Retinal pigment epithelial cell (primary cell): Measurements from ENCODE around the gene CEP95.

Source experiments
- DNase-seq: peaks from one replicate; pipeline ENCODE4 v3.0.0-alpha.2; 2010; ENCODE audit warnings: low read depth
- H3K4me3 ChIP-seq: 2 replicates; pipeline ENCODE4 v1.5.1; 2011; ENCODE audit warnings: mild to moderate bottlenecking, low read length, control low read depth, moderate library complexity
- CTCF ChIP-seq: conservative IDR thresholded peaks from 2 replicates; pipeline ENCODE4 v1.5.1; 2011; ENCODE audit warnings: low read depth, low read length, control low read depth, inconsistent platforms

Gene CEP95

DNA sequence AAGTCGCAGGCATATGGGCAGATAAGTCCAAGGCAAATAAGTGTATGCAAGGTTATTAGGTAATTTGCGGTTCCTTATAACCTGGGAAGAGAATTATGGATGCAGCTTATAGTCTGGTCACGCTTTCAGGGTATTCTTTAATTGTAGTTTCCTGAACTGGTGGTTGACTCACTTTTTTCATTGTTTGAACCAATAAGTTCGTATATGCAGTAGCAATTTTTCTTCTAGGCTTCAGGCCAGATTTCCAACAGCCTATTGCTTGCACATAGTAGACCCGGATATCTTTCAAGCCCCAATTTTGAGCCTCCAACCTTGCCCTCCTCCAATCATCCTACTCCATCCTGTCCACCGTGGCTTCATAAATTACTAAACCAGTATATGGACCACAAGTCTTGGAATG, 12.8 kb downstream of the CEP95 start:
- DNase-seq, result no peak
- no peak overlapping the region for H3K4me3 ChIP-seq
- no peak for TF ChIP-seq CTCF

DNA sequence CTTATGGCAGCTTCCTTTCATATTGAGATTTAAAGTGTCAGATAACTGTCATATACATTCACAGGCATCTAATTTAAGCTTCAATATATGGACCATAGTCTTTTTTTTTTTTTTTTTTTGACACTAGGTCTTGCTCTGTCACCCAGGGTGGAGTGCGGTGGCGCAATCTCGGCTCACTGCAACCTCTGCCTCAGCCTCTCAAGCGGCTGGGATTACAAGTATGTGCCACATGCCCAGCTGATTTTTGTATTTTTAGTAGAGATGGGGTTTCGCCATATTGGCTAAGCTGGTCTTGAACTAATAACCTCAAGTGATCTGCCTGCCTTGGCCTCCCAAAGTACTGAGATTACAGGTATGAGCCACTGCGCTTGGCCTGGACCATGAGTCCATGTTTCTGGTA, 13.6 kb downstream of the CEP95 start:
- no peak for DNase-seq
- no peak overlapping the region for H3K4me3 ChIP-seq
- no peak for TF ChIP-seq CTCF

GRCh38 chr17:64527914-64528313, 21.1 kb downstream of the CEP95 start:
- no peak overlapping the region for H3K4me3 ChIP-seq
- TF ChIP-seq CTCF, result no peak
- no peak for DNase-seq

DNA sequence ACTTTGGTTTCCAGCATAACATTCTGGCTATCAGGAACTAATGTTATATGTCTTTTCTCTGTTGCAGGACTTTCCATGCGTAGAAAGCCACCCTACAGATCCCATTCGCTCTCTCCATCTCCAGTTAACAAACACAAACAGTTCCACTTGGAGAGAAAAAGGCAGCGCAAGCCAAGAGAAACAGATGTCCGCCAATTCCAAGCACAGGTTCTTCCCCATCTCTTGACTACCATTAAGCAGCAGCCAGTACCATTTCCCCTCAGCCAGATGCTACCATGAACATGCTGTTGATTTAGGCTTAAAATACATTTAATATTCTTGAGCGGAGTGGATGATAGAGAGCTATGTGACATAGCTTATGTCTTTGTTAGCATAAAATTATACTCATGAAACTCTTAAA, 22.4 kb downstream of the CEP95 start:
- no peak for DNase-seq
- TF ChIP-seq CTCF, result no peak
- H3K4me3 ChIP-seq, result no peak overlapping the region

DNA sequence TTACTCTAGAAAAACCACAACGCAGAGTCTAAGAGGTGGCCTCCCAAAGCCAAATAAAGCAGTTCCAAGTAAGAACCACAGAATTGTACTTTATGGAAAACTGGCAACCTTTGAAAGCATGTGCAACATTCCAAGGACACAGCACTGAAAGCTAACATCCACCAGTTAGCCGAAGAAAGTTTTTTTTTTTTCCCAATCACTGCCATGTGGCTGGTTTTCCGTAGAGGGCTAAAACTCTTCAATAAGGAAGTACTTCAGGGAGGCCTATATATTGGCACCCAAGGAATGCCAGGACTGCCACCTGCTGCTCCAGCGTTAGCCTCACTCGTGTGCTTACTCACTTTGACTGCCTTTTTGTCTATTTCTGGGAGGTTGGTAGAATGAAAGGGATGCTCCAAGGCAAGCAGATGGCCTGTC, 25.2 kb downstream of the CEP95 start:
- no peak for TF ChIP-seq CTCF
- DNase-seq, result no peak
- H3K4me3 ChIP-seq, result no peak overlapping the region

DNA sequence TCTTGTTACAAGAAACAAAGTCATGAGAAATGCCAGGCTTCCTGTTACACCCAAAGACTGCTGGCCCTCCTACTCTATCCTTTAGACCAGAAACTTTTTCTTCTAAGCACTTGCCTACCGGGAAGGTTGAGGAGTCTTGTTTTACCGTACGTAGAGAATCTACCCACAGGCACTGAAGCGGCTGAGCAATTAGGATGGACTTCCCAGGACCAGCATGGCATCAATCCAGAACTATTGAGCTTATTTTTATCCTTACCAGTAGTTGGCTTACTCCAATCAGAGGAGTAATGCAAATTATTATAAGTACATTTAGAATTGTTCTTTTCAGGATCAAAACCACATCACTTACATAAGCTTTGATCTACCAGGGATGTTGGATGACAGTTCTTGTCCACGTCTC, 25.6 kb downstream of the CEP95 start:
- no peak for DNase-seq
- no peak overlapping the region for H3K4me3 ChIP-seq
- TF ChIP-seq CTCF, result no peak

DNA sequence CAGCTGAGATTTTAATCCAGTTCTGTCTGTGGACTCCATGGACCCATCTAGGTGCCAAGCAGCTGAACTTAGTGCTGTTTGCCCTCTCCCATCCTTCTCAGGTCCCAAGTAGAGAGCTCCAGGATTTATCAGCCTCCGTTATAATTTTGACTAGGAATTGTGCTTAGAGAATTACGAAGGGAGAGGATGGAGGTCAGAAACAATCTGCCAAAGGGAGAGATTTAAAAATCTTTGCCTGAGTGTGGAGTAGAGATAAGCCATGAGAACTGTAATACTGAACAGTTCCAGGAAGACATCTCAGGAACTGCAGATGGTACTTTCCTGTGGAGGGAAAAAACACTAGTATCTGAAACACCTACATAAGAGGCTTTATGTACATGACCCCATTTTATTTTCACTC, 27.0 kb downstream of the CEP95 start:
- no peak for DNase-seq
- TF ChIP-seq CTCF, result no peak
- H3K4me3 ChIP-seq, result no peak overlapping the region
